Fibroblast of lung (primary cell): ENCODE data around the gene NUDT14. TPM values are rescaled to one million over a fixed set of nuclear protein-coding genes. Genes with fewer than 3 reads are reported as not detected.

Experiments used
- DNase-seq, 2 donors: peaks; one replicate each; pipeline versions ENCODE4 v3.0.0 to v3.0.0-alpha.2; 2010; ENCODE audit warnings: low read depth in 2 of 2
- H2AFZ ChIP-seq: 2 replicates; pipeline ENCODE4 v1.5.1; 2012; ENCODE audit warnings: low read length, control low read depth, inconsistent platforms
- H3K27ac ChIP-seq: 2 replicates; pipeline ENCODE4 v1.5.1; 2011; ENCODE audit warnings: low read length, control low read depth; ENCODE audit not compliant: insufficient read depth
- H3K27me3 ChIP-seq: 2 replicates; pipeline ENCODE4 v1.5.1; 2011; ENCODE audit warnings: mild to moderate bottlenecking, low read length; ENCODE audit not compliant: control insufficient read depth, insufficient read depth
- H3K36me3 ChIP-seq: 2 replicates; pipeline ENCODE4 v1.5.1; 2011; ENCODE audit warnings: low read length; ENCODE audit not compliant: control insufficient read depth, insufficient read depth
- H3K4me1 ChIP-seq: 2 replicates; pipeline ENCODE4 v1.5.1; 2011; ENCODE audit warnings: low read length; ENCODE audit not compliant: control insufficient read depth, insufficient read depth; ENCODE audit errors: extremely low read depth
- H3K4me2 ChIP-seq: 2 replicates; pipeline ENCODE4 v1.5.1; 2011; ENCODE audit warnings: low read length, control low read depth; ENCODE audit not compliant: insufficient read depth; ENCODE audit errors: extremely low read depth
- H3K4me3 ChIP-seq, 4 experiments: fragments of 200-600 bp in 1 of 4; sonication (generic) in 1 of 4; replicated peaks in 1 of 4; 2 replicates each; pipeline ENCODE4 v1.5.1; 2011 to 2016; ENCODE audit warnings: low read length in 4 of 4, low read depth in 3 of 4, mild to moderate bottlenecking in 3 of 4, control low read depth in 2 of 4, inconsistent platforms in 1 of 4, mixed read lengths in 1 of 4; ENCODE audit not compliant: insufficient read depth in 1 of 4; ENCODE audit errors: control extremely low read depth in 1 of 4
- H3K79me2 ChIP-seq: 2 replicates; pipeline ENCODE4 v1.5.1; 2012; ENCODE audit warnings: mild to moderate bottlenecking, low read length, inconsistent platforms; ENCODE audit not compliant: control insufficient read depth, insufficient read depth
- H3K9ac ChIP-seq: 2 replicates; pipeline ENCODE4 v1.5.1; 2011; ENCODE audit warnings: mild to moderate bottlenecking, low read length, control low read depth; ENCODE audit not compliant: insufficient read depth
- H3K9me3 ChIP-seq: 2 replicates; pipeline ENCODE4 v1.5.1; 2012; ENCODE audit warnings: low read depth, low read length; ENCODE audit not compliant: control insufficient read depth, insufficient read depth
- H4K20me1 ChIP-seq: 2 replicates; pipeline ENCODE4 v1.5.1; 2011; ENCODE audit warnings: low read length; ENCODE audit not compliant: control insufficient read depth, insufficient read depth; ENCODE audit errors: extremely low read depth
- CTCF ChIP-seq, 2 donors: IDR thresholded peaks in 1 of 2; conservative IDR thresholded peaks in 1 of 2; 1 replicate in 1 of 2; 2 replicates in 1 of 2; pipeline ENCODE4 v1.5.1; 2011 to 2012; ENCODE audit warnings: low read length in 2 of 2, control low read depth in 1 of 2, inconsistent platforms in 1 of 2, low read depth in 1 of 2, mild to moderate bottlenecking in 1 of 2
- EZH2 ChIP-seq: IDR thresholded peaks from 2 replicates; pipeline ENCODE4 v1.5.1; 2012; ENCODE audit warnings: low read length, control low read depth, mild to moderate bottlenecking; ENCODE audit errors: missing control alignments
- polyA plus RNA-seq, 2 donors: library from polyadenylated mRNA; depleted of rRNA in 1 of 2; stranded (reverse) in 1 of 2; unstranded in 1 of 2; fragments of >200 nt; gene quantifications; 2 replicates each; pipeline ENCODE4 v1.2.1, GENCODE V29; 2011 to 2012; ENCODE audit warnings: missing spikeins in 1 of 2
- total RNA-seq: library from RNA; depleted of rRNA; stranded (reverse); fragments of >200 nt; gene quantifications from 2 replicates; pipeline ENCODE4 v1.2.1, GENCODE V29; 2014

The NUDT14 gene
- total and polyA plus RNA-seq, 2 donors (not counting 1 experiment from before 2014, with no cell fraction given) = 6.7 to 14.2 TPM

GRCh38 chr14:105139831-105140239 is 41.3 kb downstream of the NUDT14 start:
- H3K9me3 ChIP-seq = no peaks in the 10 kb centered on the region
- H3K36me3 ChIP-seq = no peaks in the 10 kb centered on the region
- no peak overlapping the region for H3K27ac ChIP-seq
- H3K4me1 ChIP-seq = no peaks in the 10 kb centered on the region
- H3K4me2 ChIP-seq = no peak overlapping the region
- DNase-seq = no peak
- H3K79me2 ChIP-seq = no peaks in the 10 kb centered on the region
- H3K9ac ChIP-seq = no peak overlapping the region
- H4K20me1 ChIP-seq = peaks cover 1% of the 10 kb centered on the region
- peaks cover under 1% of the 10 kb centered on the region for H3K27me3 ChIP-seq
- H3K4me3 ChIP-seq = no peak overlapping the region
- TF ChIP-seq EZH2 (no peak), CTCF (conservative IDR thresholded peaks at IDR 0.05 in 1 of 2, IDR thresholded peaks at IDR 0.05 in 1 of 2; ENCODE audit: low read depth in 1 of 2, low read length in 2 of 2) (no peak)
- no peak overlapping the region for H2AFZ ChIP-seq

- no peak for TF ChIP-seq CTCF (conservative IDR thresholded peaks at IDR 0.05 in 1 of 2, IDR thresholded peaks at IDR 0.05 in 1 of 2; ENCODE audit: low read depth in 1 of 2, low read length in 2 of 2)
- no peak for TF ChIP-seq EZH2
- Histone ChIP-seq H3K79me2 (no peaks in the 10 kb centered on the region), H3K27me3 (peaks cover 4% of the 10 kb centered on the region), H3K4me2 (no peak overlapping the region), H3K36me3 (no peaks in the 10 kb centered on the region), H3K4me1 (no peaks in the 10 kb centered on the region), H3K27ac (no peak overlapping the region), H4K20me1 (peaks cover 1% of the 10 kb centered on the region), H3K4me3 (no peak overlapping the region), H3K9ac (no peak overlapping the region), H2AFZ (no peak overlapping the region), H3K9me3 (no peaks in the 10 kb centered on the region)
- DNase-seq = no peak
These were observed 41.8 kb downstream of the NUDT14 start for GRCh38 chr14:105139212-105139825.

GRCh38 chr14:105138551-105139111 is 42.5 kb downstream of the NUDT14 start:
- no peaks in the 10 kb centered on the region for H3K4me1 ChIP-seq
- peaks cover 1% of the 10 kb centered on the region for H4K20me1 ChIP-seq
- H3K9ac ChIP-seq = no peak overlapping the region
- H3K36me3 ChIP-seq = no peaks in the 10 kb centered on the region
- H3K79me2 ChIP-seq = no peaks in the 10 kb centered on the region
- peaks cover 4% of the 10 kb centered on the region for H3K27me3 ChIP-seq
- no peak for TF ChIP-seq EZH2
- no peak for TF ChIP-seq CTCF (conservative IDR thresholded peaks at IDR 0.05 in 1 of 2, IDR thresholded peaks at IDR 0.05 in 1 of 2; ENCODE audit: low read depth in 1 of 2, low read length in 2 of 2)
- no peak overlapping the region for H3K4me2 ChIP-seq
- H3K27ac ChIP-seq = no peak overlapping the region
- DNase-seq = no peak
- no peak overlapping the region for H2AFZ ChIP-seq
- H3K9me3 ChIP-seq = no peaks in the 10 kb centered on the region
- H3K4me3 ChIP-seq = no peak overlapping the region
